HEK293 (cell line): ENCODE measurements around the gene SNX8.

Source experiments
- CTCF ChIA-PET: fragments of 350-600 bp; formaldehyde crosslinking; extraction: SDS; loops from one replicate; lab custom pipeline; 2021; ENCODE audit warnings: antibody characterized with exemption; lab: Yijun Ruan, JAX
- POLR2A ChIA-PET: fragments of 300-600 bp; formaldehyde crosslinking; extraction: SDS; loops from one replicate; lab custom pipeline; 2020; ENCODE audit warnings: antibody characterized with exemption, inconsistent platforms; lab: Yijun Ruan, JAX
- H3K27ac ChIP-seq: fragments of 200-500 bp; sonication (Bioruptor generic); 2 replicates; pipeline ENCODE4 v1.5.1; 2014; ENCODE audit warnings: low read depth, low read length, control low read depth, inconsistent platforms; ENCODE audit errors: extremely low read depth
- H3K36me3 ChIP-seq, 2 experiments: fragments of 200-500 bp in 1 of 2; sonication (Bioruptor generic) in 1 of 2; 1 replicate in 1 of 2; 2 replicates in 1 of 2; pipeline ENCODE4 v1.5.1; 2014 to 2017; ENCODE audit warnings: inconsistent platforms in 2 of 2, low read length in 2 of 2; ENCODE audit not compliant: control insufficient read depth in 2 of 2, insufficient read depth in 1 of 2
- H3K4me1 ChIP-seq: fragments of 200-500 bp; sonication (Bioruptor generic); 2 replicates; pipeline ENCODE4 v1.5.1; 2014; ENCODE audit warnings: mild to moderate bottlenecking, low read length, inconsistent platforms; ENCODE audit not compliant: control insufficient read depth, insufficient read depth
- H3K4me3 ChIP-seq: 2 replicates; pipeline ENCODE4 v1.5.1; 2011; ENCODE audit warnings: low read depth, mild to moderate bottlenecking, control low read depth, low read length, moderate library complexity
- H3K9me3 ChIP-seq: fragments of 200-500 bp; sonication (Bioruptor generic); 2 replicates; pipeline ENCODE4 v1.5.1; 2014; ENCODE audit warnings: low read depth, low read length, inconsistent platforms; ENCODE audit not compliant: control insufficient read depth, insufficient read depth
- HIC1 ChIP-seq: fragments of 450-650 bp; formaldehyde crosslinking; IDR thresholded peaks from 2 replicates; pipeline ENCODE4 v1.5.1; 2016; ENCODE audit warnings: missing biosample characterization, missing genetic modification characterization
- KLF7 ChIP-seq: fragments of 450-650 bp; formaldehyde crosslinking; IDR thresholded peaks from 2 replicates; pipeline ENCODE4 v1.5.1; 2016; ENCODE audit warnings: missing biosample characterization, missing genetic modification characterization, borderline replicate concordance
- MEIS1 ChIP-seq: sonication (generic); formaldehyde crosslinking; IDR thresholded peaks from 2 replicates; pipeline ENCODE4 v1.8.1; 2022; ENCODE audit warnings: missing genetic modification reagents, mild to moderate bottlenecking, borderline replicate concordance
- MYNN ChIP-seq: fragments of 450-650 bp; formaldehyde crosslinking; IDR thresholded peaks from 2 replicates; pipeline ENCODE4 v1.5.1; 2016; ENCODE audit warnings: missing biosample characterization, missing genetic modification characterization, borderline replicate concordance
- OSR2 ChIP-seq: fragments of 450-650 bp; formaldehyde crosslinking; IDR thresholded peaks from 2 replicates; pipeline ENCODE4 v1.5.1; 2016; ENCODE audit warnings: missing biosample characterization, missing genetic modification characterization
- REST ChIP-seq: fragments of 450-650 bp; formaldehyde crosslinking; IDR thresholded peaks from 2 replicates; pipeline ENCODE4 v1.5.1; 2016; ENCODE audit warnings: missing biosample characterization, missing genetic modification characterization
- ZBTB11 ChIP-seq: fragments of 450-650 bp; formaldehyde crosslinking; conservative IDR thresholded peaks from 2 replicates; pipeline ENCODE4 v1.5.1; 2016; ENCODE audit warnings: low read depth, missing biosample characterization, missing genetic modification characterization
- ZBTB17 ChIP-seq: fragments of 450-650 bp; formaldehyde crosslinking; IDR thresholded peaks from 2 replicates; pipeline ENCODE4 v1.5.1; 2016; ENCODE audit warnings: missing biosample characterization, missing genetic modification characterization
- ZNF133 ChIP-seq: fragments of 450-650 bp; formaldehyde crosslinking; IDR thresholded peaks from 2 replicates; pipeline ENCODE4 v1.5.1; 2016; ENCODE audit warnings: missing biosample characterization, missing genetic modification characterization
- ZNF138 ChIP-seq: fragments of 450-650 bp; formaldehyde crosslinking; IDR thresholded peaks from 2 replicates; pipeline ENCODE4 v1.5.1; 2016; ENCODE audit warnings: missing biosample characterization, missing genetic modification characterization, borderline replicate concordance
- ZNF248 ChIP-seq: fragments of 450-650 bp; formaldehyde crosslinking; IDR thresholded peaks from 2 replicates; pipeline ENCODE4 v1.5.1; 2017; ENCODE audit warnings: missing biosample characterization, missing genetic modification characterization
- ZNF302 ChIP-seq: fragments of 450-650 bp; formaldehyde crosslinking; IDR thresholded peaks from 2 replicates; pipeline ENCODE4 v1.5.1; 2016; ENCODE audit warnings: missing biosample characterization, missing genetic modification characterization, low read depth
- ZNF362 ChIP-seq: fragments of 450-650 bp; formaldehyde crosslinking; IDR thresholded peaks from 2 replicates; pipeline ENCODE4 v1.5.1; 2016; ENCODE audit warnings: missing biosample characterization, missing genetic modification characterization
- ZNF394 ChIP-seq: fragments of 450-650 bp; formaldehyde crosslinking; IDR thresholded peaks from 2 replicates; pipeline ENCODE4 v1.5.1; 2016; ENCODE audit warnings: missing biosample characterization, missing genetic modification characterization, mild to moderate bottlenecking, moderate library complexity, borderline replicate concordance
- ZNF488 ChIP-seq: fragments of 450-650 bp; formaldehyde crosslinking; IDR thresholded peaks from 2 replicates; pipeline ENCODE4 v1.5.1; 2016; ENCODE audit warnings: missing biosample characterization, missing genetic modification characterization
- ZNF518A ChIP-seq: fragments of 450-650 bp; formaldehyde crosslinking; conservative IDR thresholded peaks from 2 replicates; pipeline ENCODE4 v1.5.1; 2016; ENCODE audit warnings: low read depth, missing biosample characterization, missing genetic modification characterization
- ZNF658 ChIP-seq: fragments of 450-650 bp; formaldehyde crosslinking; IDR thresholded peaks from 2 replicates; pipeline ENCODE4; 2016; ENCODE audit warnings: missing biosample characterization, missing genetic modification characterization

Gene SNX8

GRCh38 chr7:2204446-2204845, 109.8 kb downstream of the SNX8 start:
- H3K4me3 ChIP-seq = no peak overlapping the region
- peaks cover 7 to 82% of the 10 kb centered on the region in 2 experiments; a peak in 2 of 3 replicates for H3K36me3 ChIP-seq
- POLR2A ChIA-PET = no interaction called here
- CTCF ChIA-PET = interaction anchor here (1.1 to 1.4 kb wide), 2 partner anchors 9 to 106 kb away, joined by 3 read pairs; no protein-coding TSS in a partner anchor
- H3K4me1 ChIP-seq = no peaks in the 10 kb centered on the region
- H3K9me3 ChIP-seq = no peaks in the 10 kb centered on the region
- TF ChIP-seq ZBTB11 (tag by site-specific recombination) = no peak
- TF ChIP-seq MEIS1 (CRISPR knock-in tag) = no peak
- TF ChIP-seq HIC1 (tag by site-specific recombination) = no peak
- no peak for TF ChIP-seq ZNF518A (tag by site-specific recombination)
- no peak for TF ChIP-seq KLF7 (tag by site-specific recombination)
- no peak overlapping the region for H3K27ac ChIP-seq

GRCh38 chr7:2203766-2204300, 110.4 kb downstream of the SNX8 start:
- Histone ChIP-seq H3K4me1 (no peaks in the 10 kb centered on the region), H3K36me3 (peaks cover 7 to 82% of the 10 kb centered on the region in 2 experiments; a peak in 2 of 3 replicates), H3K4me3 (no peak overlapping the region), H3K27ac (no peak overlapping the region), H3K9me3 (no peaks in the 10 kb centered on the region)
- POLR2A ChIA-PET = no interaction called here
- CTCF ChIA-PET = interaction anchor here (1.2 kb wide), 1 partner anchor 23 kb away, joined by 3 read pairs; no protein-coding TSS in a partner anchor
- TF ChIP-seq ZNF394 (tag by site-specific recombination) (no peak), ZNF248 (tag by site-specific recombination) (no peak), ZNF302 (tag by site-specific recombination) (no peak), OSR2 (tag by site-specific recombination) (no peak), ZNF658 (tag by site-specific recombination) (no peak), ZNF133 (tag by site-specific recombination) (no peak), REST (tag by site-specific recombination) (no peak), ZNF362 (tag by site-specific recombination) (no peak), ZNF488 (no peak), ZBTB17 (tag by site-specific recombination) (no peak), ZNF138 (tag by site-specific recombination) (no peak), MYNN (tag by site-specific recombination) (no peak)
